Osteocyte (in vitro differentiated cells): ENCODE data around the gene RB1. TPM values are rescaled to one million over a fixed set of nuclear protein-coding genes. Genes with fewer than 3 reads are reported as not detected.

Source experiments
- DNase-seq: peaks from one replicate; pipeline ENCODE4 v3.0.0; 2021; ENCODE audit warnings: mixed read lengths; ENCODE audit not compliant: unreplicated experiment; ENCODE audit errors: extremely low spot score
- H3K27ac Mint-ChIP-seq: one replicate; pipeline ENCODE4 v1.8.0; 2021; ENCODE audit warnings: mild to moderate bottlenecking, mixed read lengths; ENCODE audit not compliant: unreplicated experiment
- H3K27me3 Mint-ChIP-seq: one replicate; pipeline ENCODE4 v1.8.0; 2021; ENCODE audit warnings: mixed read lengths; ENCODE audit not compliant: unreplicated experiment
- H3K36me3 Mint-ChIP-seq: one replicate; pipeline ENCODE4 v1.8.0; 2021; ENCODE audit warnings: mixed read lengths; ENCODE audit not compliant: unreplicated experiment
- H3K4me1 Mint-ChIP-seq: one replicate; pipeline ENCODE4 v1.8.0; 2021; ENCODE audit warnings: mixed read lengths; ENCODE audit not compliant: unreplicated experiment
- H3K4me3 Mint-ChIP-seq: one replicate; pipeline ENCODE4 v1.8.0; 2021; ENCODE audit warnings: mild to moderate bottlenecking, moderate library complexity, mixed read lengths; ENCODE audit not compliant: unreplicated experiment
- H3K9me3 Mint-ChIP-seq: one replicate; pipeline ENCODE4 v1.8.0; 2021; ENCODE audit warnings: mixed read lengths; ENCODE audit not compliant: unreplicated experiment
- total RNA-seq: library from RNA; stranded (reverse); gene quantifications from 2 replicates; pipeline ENCODE4 v1.2.1, GENCODE V29; 2021
- TF ChIP-seq, protein P1 (sequence below): fragments of 200-600 bp; sonication (generic); IDR thresholded peaks from 2 replicates; pipeline ENCODE4 v1.5.0; 2021; ENCODE audit warnings: antibody characterized with exemption, mild to moderate bottlenecking, moderate library complexity

The RB1 gene
- total RNA-seq, 1 donor from 2014 or later = 42.3 TPM

DNA sequence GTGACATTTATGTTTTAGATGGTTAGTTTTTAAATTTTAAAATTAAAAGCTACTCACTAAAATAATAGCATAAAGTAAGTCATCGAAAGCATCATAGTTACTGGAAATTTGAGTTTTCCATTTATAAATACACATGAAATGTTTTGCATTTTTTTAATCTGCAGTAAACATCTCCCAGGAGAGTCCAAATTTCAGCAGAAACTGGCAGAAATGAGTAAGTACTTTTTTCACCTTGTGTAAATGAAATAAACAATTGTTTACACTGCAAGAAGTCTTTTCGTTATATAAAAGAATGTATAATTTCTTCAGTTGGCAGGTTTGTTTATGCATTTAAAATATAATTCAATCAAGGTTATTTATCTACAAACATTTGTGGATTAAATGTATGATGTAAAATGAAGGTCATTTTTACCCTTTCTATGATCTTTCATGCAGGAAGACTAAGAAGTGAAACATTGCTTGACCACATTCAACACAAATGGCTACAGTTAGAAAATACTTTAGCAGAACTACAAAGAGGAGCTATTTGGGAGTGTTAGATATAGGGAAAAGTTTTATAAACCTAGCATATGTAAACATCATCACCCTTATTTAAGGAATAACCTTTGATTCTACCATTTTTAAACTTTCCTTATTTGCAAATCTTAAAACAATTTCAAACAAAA is 173.8 kb downstream of the RB1 start:
- peaks cover 34% of the 10 kb centered on the region for H3K36me3 Mint-ChIP-seq
- TF ChIP-seq, protein P1, sequence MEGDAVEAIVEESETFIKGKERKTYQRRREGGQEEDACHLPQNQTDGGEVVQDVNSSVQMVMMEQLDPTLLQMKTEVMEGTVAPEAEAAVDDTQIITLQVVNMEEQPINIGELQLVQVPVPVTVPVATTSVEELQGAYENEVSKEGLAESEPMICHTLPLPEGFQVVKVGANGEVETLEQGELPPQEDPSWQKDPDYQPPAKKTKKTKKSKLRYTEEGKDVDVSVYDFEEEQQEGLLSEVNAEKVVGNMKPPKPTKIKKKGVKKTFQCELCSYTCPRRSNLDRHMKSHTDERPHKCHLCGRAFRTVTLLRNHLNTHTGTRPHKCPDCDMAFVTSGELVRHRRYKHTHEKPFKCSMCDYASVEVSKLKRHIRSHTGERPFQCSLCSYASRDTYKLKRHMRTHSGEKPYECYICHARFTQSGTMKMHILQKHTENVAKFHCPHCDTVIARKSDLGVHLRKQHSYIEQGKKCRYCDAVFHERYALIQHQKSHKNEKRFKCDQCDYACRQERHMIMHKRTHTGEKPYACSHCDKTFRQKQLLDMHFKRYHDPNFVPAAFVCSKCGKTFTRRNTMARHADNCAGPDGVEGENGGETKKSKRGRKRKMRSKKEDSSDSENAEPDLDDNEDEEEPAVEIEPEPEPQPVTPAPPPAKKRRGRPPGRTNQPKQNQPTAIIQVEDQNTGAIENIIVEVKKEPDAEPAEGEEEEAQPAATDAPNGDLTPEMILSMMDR = no peak

DNA sequence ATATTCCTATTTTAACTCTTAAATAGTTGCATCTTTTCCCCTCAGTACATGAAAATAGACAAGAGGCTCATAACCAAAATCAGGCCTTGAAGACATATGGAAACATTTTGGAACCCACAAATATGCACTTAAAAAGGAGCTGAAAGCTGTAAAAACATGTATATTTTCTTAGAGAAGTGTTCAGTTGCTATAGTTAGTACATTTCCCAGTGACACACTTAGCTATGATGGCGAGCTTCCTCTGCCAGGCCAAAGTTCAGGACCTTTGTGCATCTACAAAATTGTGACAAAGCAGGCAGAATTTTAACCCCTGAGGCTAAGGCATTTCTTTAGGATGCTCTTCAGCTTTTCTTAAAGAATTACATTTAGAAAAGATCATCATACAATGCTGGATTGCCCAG is 174.8 kb downstream of the RB1 start:
- H3K4me1 Mint-ChIP-seq = peaks cover 29% of the 10 kb centered on the region
- H3K27me3 Mint-ChIP-seq = no peaks in the 10 kb centered on the region
- no peak for DNase-seq
- H3K9me3 Mint-ChIP-seq = no peaks in the 10 kb centered on the region
- H3K4me3 Mint-ChIP-seq = no peak overlapping the region
- TF ChIP-seq, protein P1 = no peak
- H3K27ac Mint-ChIP-seq = peak overlapping the region; percentile 70
- H3K36me3 Mint-ChIP-seq = peaks cover 37% of the 10 kb centered on the region

More for the DNA sequence above, 173.8 kb downstream of the RB1 start:
- Mint-ChIP-seq H3K27me3 (no peaks in the 10 kb centered on the region), H3K9me3 (no peaks in the 10 kb centered on the region), H3K4me3 (no peak overlapping the region), H3K4me1 (peaks cover 29% of the 10 kb centered on the region), H3K27ac (peak overlapping the region; percentile 83)
- no peak for DNase-seq

DNA sequence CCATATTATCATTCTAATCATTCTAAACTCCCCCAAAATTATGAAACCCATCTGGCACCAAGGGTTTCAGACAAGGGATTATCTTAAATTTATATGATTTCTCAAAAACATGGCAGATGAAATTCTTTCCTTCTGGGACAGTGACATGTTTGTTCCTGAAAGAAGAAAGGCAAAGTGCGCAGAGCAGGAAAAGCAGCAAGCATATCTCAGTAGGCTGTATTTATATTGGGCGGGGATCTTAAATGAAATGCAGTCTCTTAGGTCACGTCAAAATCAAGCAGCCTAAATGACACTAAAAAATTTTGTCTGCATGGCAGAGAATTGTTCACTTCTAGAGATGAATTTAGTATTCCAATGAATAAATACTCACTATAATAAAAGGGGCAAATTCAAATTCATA is 180.0 kb downstream of the RB1 start:
- no peak overlapping the region for H3K4me3 Mint-ChIP-seq
- no peak overlapping the region for H3K27ac Mint-ChIP-seq
- H3K27me3 Mint-ChIP-seq = no peaks in the 10 kb centered on the region
- TF ChIP-seq, protein P1 = no peak
- DNase-seq = no peak
- peaks cover 9% of the 10 kb centered on the region for H3K4me1 Mint-ChIP-seq
- H3K9me3 Mint-ChIP-seq = peaks cover 6% of the 10 kb centered on the region
- peaks cover 36% of the 10 kb centered on the region for H3K36me3 Mint-ChIP-seq

DNA sequence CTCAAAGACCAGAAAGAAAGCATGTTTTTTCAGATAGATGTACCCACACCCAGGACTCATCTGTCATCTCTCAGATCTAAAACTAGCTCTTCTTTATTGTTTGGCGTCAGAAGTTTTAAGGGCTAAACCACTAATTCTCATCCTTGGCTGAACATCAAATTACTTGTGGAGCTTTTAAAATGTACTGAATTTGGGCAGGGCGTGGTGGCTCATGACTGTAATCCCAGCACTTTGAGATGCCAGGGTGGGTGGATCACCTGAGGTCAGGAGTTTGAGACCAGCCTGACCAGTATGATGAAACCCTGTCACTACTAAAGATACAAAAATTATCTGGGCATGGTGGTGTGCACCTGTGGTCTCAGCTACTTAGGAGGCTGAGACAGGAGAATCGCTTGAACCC is 181.9 kb downstream of the RB1 start:
- no peaks in the 10 kb centered on the region for H3K27me3 Mint-ChIP-seq
- H3K36me3 Mint-ChIP-seq = peaks cover 38% of the 10 kb centered on the region
- H3K4me1 Mint-ChIP-seq = no peaks in the 10 kb centered on the region
- peaks cover 6% of the 10 kb centered on the region for H3K9me3 Mint-ChIP-seq
- no peak for DNase-seq
- TF ChIP-seq, protein P1 = no peak
- no peak overlapping the region for H3K27ac Mint-ChIP-seq
- no peak overlapping the region for H3K4me3 Mint-ChIP-seq

DNA sequence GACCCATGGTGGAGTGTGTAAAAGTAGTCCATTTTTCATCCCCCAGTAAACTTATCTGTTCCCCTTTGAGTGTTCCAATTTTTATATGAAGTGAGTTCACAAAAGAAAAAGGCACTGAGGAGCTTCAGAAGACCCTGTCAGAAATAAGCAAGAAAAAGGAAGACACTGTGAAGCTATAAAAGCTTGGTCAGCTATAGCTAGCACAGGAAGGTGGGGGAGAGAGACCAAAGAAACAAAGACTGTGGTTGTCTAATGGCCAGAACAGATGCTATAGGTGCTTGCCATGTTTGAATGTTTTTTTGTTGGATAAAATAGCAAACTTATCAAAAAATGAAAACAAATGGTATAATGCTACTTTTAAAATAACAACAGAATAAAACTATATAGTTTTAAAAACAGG is 182.8 kb downstream of the RB1 start:
- Mint-ChIP-seq H3K4me3 (no peak overlapping the region), H3K27ac (no peak overlapping the region), H3K36me3 (peaks cover 36% of the 10 kb centered on the region), H3K4me1 (no peaks in the 10 kb centered on the region), H3K9me3 (peaks cover 6% of the 10 kb centered on the region), H3K27me3 (no peaks in the 10 kb centered on the region)
- TF ChIP-seq, protein P1 = no peak
- no peak for DNase-seq
